Midbrain (tissue), 1 donor: ENCODE measurements around the gene POLR2C.
"Not testable (repeated sequence)": the region's sequence is repeated elsewhere in the genome, so short reads cannot be mapped to it uniquely, and the experiment has no call there.

Source experiments
- DNase-seq: peaks from one replicate; lab custom pipeline; 2025; lab: John Stamatoyannopoulos, UW

The POLR2C gene

GRCh38 chr16:57479976-57480753 lies 17.7 kb downstream of the POLR2C start:
- DNase-seq, result no peak

GRCh38 chr16:57480754-57481230 lies 18.3 kb downstream of the POLR2C start:
- no peak for DNase-seq

- DNase-seq, result no peak
Observed at GRCh38 chr16:57481421-57481820, 18.9 kb downstream of the POLR2C start.

GRCh38 chr16:57482845-57483545 lies 20.5 kb downstream of the POLR2C start:
- no peak for DNase-seq

- no peak for DNase-seq
Observed at GRCh38 chr16:57483725-57484514, 21.4 kb downstream of the POLR2C start.

- no peak for DNase-seq
Observed at GRCh38 chr16:57484515-57485005, 22.1 kb downstream of the POLR2C start.

- no peak for DNase-seq
Observed at GRCh38 chr16:57485091-57485915, 22.8 kb downstream of the POLR2C start.

- DNase-seq, result peak; percentile 37
Observed at GRCh38 chr16:57485916-57486857, 23.7 kb downstream of the POLR2C start, which contains the start of gene DOK4. DOK4 (minus strand) TSS chr16:57486493; CDS start chr16:57479507, 6,986 bp downstream.

GRCh38 chr16:57486858-57487834 lies 24.7 kb downstream of the POLR2C start:
- DNase-seq, result no peak

- DNase-seq, result no peak
Observed at GRCh38 chr16:57489229-57489628, 26.8 kb downstream of the POLR2C start.

GRCh38 chr16:57493767-57494166 lies 31.3 kb downstream of the POLR2C start:
- DNase-seq, result no peak

GRCh38 chr16:57497121-57497520 lies 34.6 kb downstream of the POLR2C start:
- no peak for DNase-seq

GRCh38 chr16:57498031-57498430 lies 35.6 kb downstream of the POLR2C start:
- no peak for DNase-seq

- DNase-seq, result not testable (repeated sequence)
Observed at GRCh38 chr16:57499941-57500340, 37.5 kb downstream of the POLR2C start.

- DNase-seq, result no peak
Observed at GRCh38 chr16:57500578-57501111, 38.2 kb downstream of the POLR2C start.

- DNase-seq, result no peak
Observed at GRCh38 chr16:57501492-57501891, 39.0 kb downstream of the POLR2C start.

- no peak for DNase-seq
Observed at GRCh38 chr16:57502048-57502775, 39.7 kb downstream of the POLR2C start.

GRCh38 chr16:57503366-57503765 lies 40.9 kb downstream of the POLR2C start:
- no peak for DNase-seq
